Hepatocyte (in vitro differentiated cells): ENCODE results near the gene SON. TPM values are rescaled to one million over a fixed set of nuclear protein-coding genes. Genes with fewer than 3 reads are reported as not detected.
"Not testable (repeated sequence)": the region's sequence is repeated elsewhere in the genome, so short reads cannot be mapped to it uniquely, and the experiment has no call there.

Experiments
- DNase-seq: peaks from one replicate; pipeline ENCODE4 v3.0.0-alpha.2; 2016; ENCODE audit warnings: low spot score
- H2AFZ ChIP-seq: fragments of 200-600 bp; sonication (generic); 2 replicates; pipeline ENCODE4 v1.6.0; 2016; ENCODE audit warnings: antibody characterized with exemption, mild to moderate bottlenecking
- H3K27ac ChIP-seq: fragments of 200-600 bp; sonication (generic); 2 replicates; pipeline ENCODE4 v1.5.1; 2016; ENCODE audit warnings: mild to moderate bottlenecking
- H3K27me3 ChIP-seq: fragments of 200-600 bp; sonication (generic); 2 replicates; pipeline ENCODE4 v1.6.1; 2016
- H3K36me3 ChIP-seq: fragments of 200-600 bp; sonication (generic); replicated peaks from 2 replicates; pipeline ENCODE4 v1.5.1; 2016; ENCODE audit warnings: low read depth; ENCODE audit not compliant: insufficient read depth
- H3K4me1 ChIP-seq: fragments of 200-600 bp; sonication (generic); 2 replicates; pipeline ENCODE4 v1.5.1; 2016; ENCODE audit warnings: mild to moderate bottlenecking, moderate library complexity; ENCODE audit not compliant: insufficient read depth
- H3K4me2 ChIP-seq: fragments of 200-600 bp; sonication (generic); 2 replicates; pipeline ENCODE4 v1.6.0; 2016
- H3K4me3 ChIP-seq: fragments of 200-600 bp; sonication (generic); 2 replicates; pipeline ENCODE4 v1.5.1; 2016; ENCODE audit warnings: mild to moderate bottlenecking
- H3K79me2 ChIP-seq: fragments of 200-600 bp; sonication (generic); 2 replicates; pipeline ENCODE4 v1.6.0; 2017; ENCODE audit warnings: mild to moderate bottlenecking
- H3K9me2 ChIP-seq: fragments of 200-600 bp; sonication (generic); replicated peaks from 2 replicates; pipeline ENCODE4 v1.6.0; 2017; ENCODE audit warnings: mild to moderate bottlenecking; ENCODE audit not compliant: insufficient read depth
- H3K9me3 ChIP-seq: fragments of 200-600 bp; sonication (generic); 2 replicates; pipeline ENCODE4 v1.5.1; 2016; ENCODE audit warnings: low read depth, mild to moderate bottlenecking
- H4K20me1 ChIP-seq: fragments of 200-600 bp; sonication (generic); 2 replicates; pipeline ENCODE4 v1.6.0; 2016; ENCODE audit warnings: mild to moderate bottlenecking; ENCODE audit not compliant: insufficient read depth, poor library complexity, severe bottlenecking
- CTCF ChIP-seq: fragments of 200-600 bp; sonication (generic); IDR thresholded peaks from 2 replicates; pipeline ENCODE4 v1.5.1; 2016; ENCODE audit warnings: antibody characterized with exemption, mild to moderate bottlenecking; ENCODE audit not compliant: poor library complexity
- EZH2 ChIP-seq: fragments of 200-600 bp; sonication (generic); IDR thresholded peaks from 2 replicates; pipeline ENCODE4 v1.6.1; 2016; ENCODE audit warnings: antibody characterized with exemption, mild to moderate bottlenecking, borderline replicate concordance
- EZH2phosphoT487 ChIP-seq: fragments of 200-600 bp; sonication (generic); IDR thresholded peaks from one replicate; pipeline ENCODE4 v1.6.1; 2018; ENCODE audit warnings: antibody characterized with exemption, mild to moderate bottlenecking, low read depth, moderate library complexity; ENCODE audit not compliant: unreplicated experiment, severe bottlenecking
- WGBS: methylation state at CpG from one replicate; pipeline ENCODE4 v1.1.6; 2016; ENCODE audit warnings: low lambda C conversion rate; ENCODE audit errors: missing lambda C conversion rate; 5-methylcytosine and 5-hydroxymethylcytosine counted together
- polyA plus RNA-seq: library from polyadenylated mRNA; unstranded; fragments of >200 nt; fragmentation: Nextera tagmentation; extraction: Ambion mirVana; gene quantifications from 2 replicates; pipeline ENCODE4 v1.2.1, GENCODE V29; 2016
- total RNA-seq: library from RNA; depleted of rRNA; stranded (reverse); fragments of >200 nt; gene quantifications from 2 replicates; pipeline ENCODE4 v1.2.3, GENCODE V29; 2014

The SON gene
- total and polyA plus RNA-seq, 2 experiments from 2014 or later, result 181 to 358 TPM

GRCh38 chr21:33618407-33618806 is 75.6 kb downstream of the SON start:
- Histone ChIP-seq H3K79me2 (no peaks in the 10 kb centered on the region), H3K4me3 (no peak overlapping the region), H3K27me3 (no peaks in the 10 kb centered on the region), H3K4me2 (no peak overlapping the region), H4K20me1 (no peaks in the 10 kb centered on the region), H3K27ac (no peak overlapping the region), H3K4me1 (no peaks in the 10 kb centered on the region), H2AFZ (no peak overlapping the region), H3K36me3 (no peaks in the 10 kb centered on the region), H3K9me2 (no peaks in the 10 kb centered on the region), H3K9me3 (no peaks in the 10 kb centered on the region)
- WGBS, result 100% methylated on average over 2 of the region's 2 CpGs
- DNase-seq, result no peak
- TF ChIP-seq EZH2, result no peak
- no peak for TF ChIP-seq EZH2phosphoT487
- TF ChIP-seq CTCF, result no peak

GRCh38 chr21:33619726-33620125 is 76.9 kb downstream of the SON start:
- no peak overlapping the region for H3K4me2 ChIP-seq
- no peak for TF ChIP-seq EZH2phosphoT487
- TF ChIP-seq EZH2, result no peak
- no peak for TF ChIP-seq CTCF
- H2AFZ ChIP-seq, result no peak overlapping the region
- H3K9me2 ChIP-seq, result no peaks in the 10 kb centered on the region
- no peak overlapping the region for H3K27ac ChIP-seq
- no peaks in the 10 kb centered on the region for H3K36me3 ChIP-seq
- no peaks in the 10 kb centered on the region for H3K27me3 ChIP-seq
- no peaks in the 10 kb centered on the region for H3K4me1 ChIP-seq
- H3K79me2 ChIP-seq, result no peaks in the 10 kb centered on the region
- H4K20me1 ChIP-seq, result no peaks in the 10 kb centered on the region
- 93% methylated on average over 4 of the region's 4 CpGs for WGBS
- H3K9me3 ChIP-seq, result no peaks in the 10 kb centered on the region
- no peak for DNase-seq
- H3K4me3 ChIP-seq, result no peak overlapping the region

GRCh38 chr21:33622253-33622652 is 79.4 kb downstream of the SON start:
- no peak for DNase-seq
- no peaks in the 10 kb centered on the region for H3K27me3 ChIP-seq
- H2AFZ ChIP-seq, result no peak overlapping the region
- H3K4me1 ChIP-seq, result no peaks in the 10 kb centered on the region
- no peaks in the 10 kb centered on the region for H4K20me1 ChIP-seq
- no peaks in the 10 kb centered on the region for H3K36me3 ChIP-seq
- H3K4me3 ChIP-seq, result no peak overlapping the region
- no peak overlapping the region for H3K4me2 ChIP-seq
- peaks cover 6% of the 10 kb centered on the region for H3K79me2 ChIP-seq
- H3K9me2 ChIP-seq, result no peaks in the 10 kb centered on the region
- no peaks in the 10 kb centered on the region for H3K9me3 ChIP-seq
- no peak overlapping the region for H3K27ac ChIP-seq
- TF ChIP-seq CTCF, result no peak
- no peak for TF ChIP-seq EZH2
- TF ChIP-seq EZH2phosphoT487, result no peak

- DNase-seq, H3K36me3 ChIP-seq, H3K27ac ChIP-seq, H2AFZ ChIP-seq, H3K4me2 ChIP-seq, H4K20me1 ChIP-seq, H3K9me2 ChIP-seq, H3K4me1 ChIP-seq, H3K4me3 ChIP-seq, H3K27me3 ChIP-seq, H3K9me3 ChIP-seq: not testable (repeated sequence)
- 92% methylated on average over 7 of the region's 7 CpGs for WGBS
- H3K79me2 ChIP-seq, result peaks cover 13% of the 10 kb centered on the region
Observed at GRCh38 chr21:33626151-33626550, 83.3 kb downstream of the SON start.

Other genes with a start within 250 kb of the SON start
- gene IFNAR1, start 218.1 kb upstream of the SON start, total RNA-seq, result 23.1 and 26.9 TPM in 2 replicates
- gene IFNAR1, start 218.1 kb upstream of the SON start, polyA plus RNA-seq, result 29.0 and 33.4 TPM in 2 replicates
- gene IFNGR2, start 139.6 kb upstream of the SON start, total RNA-seq, result 53.4 and 66.8 TPM in 2 replicates
- 60.2 and 66.7 TPM in 2 replicates for gene IFNGR2, start 139.6 kb upstream of the SON start, polyA plus RNA-seq
- 67.5 and 88.0 TPM in 2 replicates for gene TMEM50B, start 63.1 kb upstream of the SON start, total RNA-seq
- gene TMEM50B, start 63.1 kb upstream of the SON start, polyA plus RNA-seq, result 73.1 and 80.9 TPM in 2 replicates
- gene DNAJC28, start 51.3 kb upstream of the SON start, total RNA-seq, result 3.8 and 5.8 TPM in 2 replicates
- 1.2 and 2.0 TPM in 2 replicates for gene DNAJC28, start 51.3 kb upstream of the SON start, polyA plus RNA-seq
- gene GART, start 921 bp upstream of the SON start, total RNA-seq, result 83.3 and 99.6 TPM in 2 replicates
- gene GART, start 921 bp upstream of the SON start, polyA plus RNA-seq, result 41.6 TPM in 2 replicates
- gene DONSON, start 45.6 kb downstream of the SON start, total RNA-seq, result 15.1 and 15.9 TPM in 2 replicates
- 17.1 and 23.2 TPM in 2 replicates for gene DONSON, start 45.6 kb downstream of the SON start, polyA plus RNA-seq
- 14.6 and 29.7 TPM in 2 replicates for gene CRYZL1, start 98.7 kb downstream of the SON start, total RNA-seq
- 41.5 and 49.8 TPM in 2 replicates for gene CRYZL1, start 98.7 kb downstream of the SON start, polyA plus RNA-seq
- gene ITSN1, start 99.5 kb downstream of the SON start, total RNA-seq, result 46.0 and 46.1 TPM in 2 replicates
- gene ITSN1, start 99.5 kb downstream of the SON start, polyA plus RNA-seq, result 43.6 and 44.9 TPM in 2 replicates